ENCODE results near the gene MFN2. TPM values are rescaled to one million over a fixed set of nuclear protein-coding genes. Genes with fewer than 3 reads are reported as not detected.

MFN2 gene
- total RNA-seq, 1 experiment from 2014 or later = 56.8 TPM

GRCh38 chr1:12009318-12009947 is 29.2 kb downstream of the MFN2 start (continued):
- no peak for TF ChIP-seq MAX (CRISPR knock-in tag; IDR thresholded peaks at IDR 0.05)

GRCh38 chr1:12010746-12011570 is 30.7 kb downstream of the MFN2 start:
- CTCF ChIA-PET = interaction anchor here (1.3 kb wide), 1 partner anchor 20 kb away, joined by 3 read pairs; no protein-coding TSS in a partner anchor
- ATAC-seq = no peak

More at GRCh38 chr1:12010746-12011570, 30.7 kb downstream of the MFN2 start:
- peaks cover 7% of the 10 kb centered on the region for H3K4me1 Mint-ChIP-seq
- no peak for TF ChIP-seq ZNF512 (CRISPR knock-in tag; IDR thresholded peaks at IDR 0.05; ENCODE audit: borderline replicate concordance)
- TF ChIP-seq IRF2 (CRISPR knock-in tag; IDR thresholded peaks at IDR 0.05; ENCODE audit: borderline replicate concordance, low read depth) = no peak
- TF ChIP-seq ZNF281 (CRISPR knock-in tag; IDR thresholded peaks at IDR 0.05) = no peak
- TF ChIP-seq ZMAT4 (CRISPR knock-in tag; IDR thresholded peaks at IDR 0.05) = no peak
- no peak for TF ChIP-seq ZBTB43 (CRISPR knock-in tag; IDR thresholded peaks at IDR 0.05)
- TF ChIP-seq MLX (CRISPR knock-in tag; IDR thresholded peaks at IDR 0.05) = no peak
- H3K9me3 Mint-ChIP-seq = peaks cover 5% of the 10 kb centered on the region
- H3K27ac Mint-ChIP-seq = no peak overlapping the region
- no peak for DNase-seq (ENCODE audit: low spot score)
- H3K36me3 Mint-ChIP-seq = peaks cover 53% of the 10 kb centered on the region
- no peak overlapping the region for H3K4me3 Mint-ChIP-seq
- H3K27me3 Mint-ChIP-seq (ENCODE audit: low read depth) = no peaks in the 10 kb centered on the region
- POLR2A ChIA-PET = interaction anchor here (1.0 kb wide), 1 partner anchor 8 kb away, joined by 3 read pairs; the partner anchor contains the start of gene MIIP
